GM21367 (cell line): ENCODE measurements around the gene SLC8A3.

Source experiments
- ATAC-seq: cut with Tn5 transposase; IDR thresholded peaks from one replicate; pipeline ENCODE4 v1.9.1; 2021; ENCODE audit not compliant: unreplicated experiment

SLC8A3 gene

DNA sequence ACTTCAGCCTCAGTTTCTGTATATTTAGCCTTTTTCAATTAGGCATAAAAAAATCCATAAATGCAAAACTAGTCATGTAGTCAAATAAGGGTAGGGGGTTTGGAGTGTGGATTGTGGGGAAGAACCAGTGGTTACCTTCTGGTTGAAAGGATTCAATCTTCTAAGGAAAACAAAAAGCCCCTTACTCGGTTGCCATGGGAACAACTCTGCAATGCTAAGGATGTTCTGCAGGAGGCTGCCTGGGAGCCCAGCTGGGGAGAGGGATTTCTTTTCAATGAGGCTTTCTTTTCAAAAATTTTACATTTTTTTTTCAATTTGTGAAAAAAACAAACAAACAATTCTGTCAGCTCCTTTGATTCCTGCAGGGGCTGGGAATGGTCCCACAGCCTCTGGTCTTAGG is 67.2 kb downstream of the SLC8A3 start:
- ATAC-seq = no peak

DNA sequence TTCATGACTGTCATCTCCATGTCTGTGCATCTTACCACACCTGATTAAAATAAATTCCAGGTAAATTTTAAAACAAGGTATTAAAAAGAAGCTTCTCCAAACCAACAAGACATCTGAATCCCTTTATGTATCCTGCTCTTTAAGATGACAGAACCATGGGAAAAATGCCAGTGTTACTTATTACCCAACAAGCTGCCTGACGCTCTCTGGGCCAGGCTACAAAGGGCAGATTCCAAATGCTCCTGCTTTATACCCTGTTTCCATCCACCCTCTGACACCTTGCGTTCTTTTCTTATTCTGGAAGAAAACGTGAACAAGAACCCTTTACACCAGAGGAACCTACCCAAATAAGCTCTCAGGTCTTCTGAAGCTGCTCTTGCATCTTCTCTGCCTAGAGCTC is 70.7 kb downstream of the SLC8A3 start:
- ATAC-seq = no peak

- ATAC-seq = no peak
Measured at GRCh38 chr14:70116278-70116677, 72.5 kb downstream of the SLC8A3 start.

- no peak for ATAC-seq
Measured at GRCh38 chr14:70114621-70115156, 74.1 kb downstream of the SLC8A3 start.

GRCh38 chr14:70113211-70113610 is 75.5 kb downstream of the SLC8A3 start:
- ATAC-seq = no peak

- ATAC-seq = no peak
Measured at GRCh38 chr14:70108419-70108818, 80.3 kb downstream of the SLC8A3 start.

DNA sequence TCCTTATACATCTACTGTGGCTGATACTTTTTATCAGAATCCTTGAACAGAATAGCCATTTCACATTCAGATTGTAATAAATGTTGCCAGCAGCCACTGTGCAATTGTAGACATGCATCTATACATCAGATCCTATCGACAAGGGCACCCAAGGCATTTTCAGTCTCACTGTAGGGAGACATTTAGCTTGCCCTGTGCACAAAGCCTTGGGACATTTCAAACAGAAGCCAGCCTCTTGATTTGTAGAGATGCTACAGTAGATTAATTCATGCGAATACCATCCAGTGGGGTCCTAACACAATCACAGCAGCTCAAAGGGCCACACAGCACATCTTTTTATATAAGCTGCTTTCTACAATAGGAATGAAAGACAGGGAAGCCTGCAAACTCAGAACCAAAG is 81.4 kb downstream of the SLC8A3 start:
- no peak for ATAC-seq

DNA sequence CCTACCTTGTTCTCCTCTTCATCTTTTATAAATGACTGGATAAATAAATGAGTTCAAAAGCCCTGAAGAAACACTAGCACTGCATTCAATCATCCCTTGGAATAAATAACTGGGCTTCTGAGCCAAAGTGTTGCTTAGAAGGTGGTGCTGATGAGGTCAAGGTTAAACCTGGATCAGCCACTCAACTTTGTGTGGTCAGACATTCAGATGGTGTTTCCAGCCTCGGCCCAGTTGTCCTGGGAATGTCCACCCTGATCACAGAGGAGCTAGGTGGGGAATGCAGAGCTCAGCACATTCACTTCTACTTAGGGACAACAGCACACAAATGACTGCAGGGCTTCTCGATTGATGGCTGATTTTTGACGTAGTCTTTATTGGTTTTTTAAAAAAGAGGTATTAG is 88.7 kb downstream of the SLC8A3 start:
- no peak for ATAC-seq

DNA sequence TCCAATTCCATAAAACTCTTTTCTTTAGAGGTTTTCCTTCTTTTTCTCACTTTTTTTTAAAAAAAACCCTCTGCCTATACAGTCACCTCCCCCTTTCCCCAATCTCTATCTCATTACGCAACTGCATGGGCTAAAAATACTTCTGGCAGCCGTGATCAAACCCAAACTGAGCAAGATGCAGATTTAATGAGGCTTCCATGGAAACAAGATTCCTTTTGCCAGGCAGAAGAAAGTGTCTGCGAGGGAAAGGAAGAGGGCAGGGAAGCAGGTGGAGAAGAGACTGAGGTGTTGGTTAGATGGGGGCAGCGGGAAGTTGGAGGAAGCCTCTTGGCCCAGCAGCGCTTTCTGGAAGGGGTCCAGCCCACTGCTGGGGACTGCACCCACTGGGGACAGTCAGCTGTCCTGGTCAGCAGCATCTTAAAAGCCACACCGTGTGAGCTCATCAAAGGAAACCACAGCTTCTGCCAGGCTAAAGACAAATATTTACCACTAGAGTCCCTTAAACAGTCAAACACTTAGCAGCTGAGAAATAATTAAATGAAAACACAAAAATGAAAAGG is 90.4 kb downstream of the SLC8A3 start:
- no peak for ATAC-seq

GRCh38 chr14:70097576-70098249 is 91.0 kb downstream of the SLC8A3 start:
- no peak for ATAC-seq

- ATAC-seq = no peak
Measured at GRCh38 chr14:70096866-70097265, 91.9 kb downstream of the SLC8A3 start.

DNA sequence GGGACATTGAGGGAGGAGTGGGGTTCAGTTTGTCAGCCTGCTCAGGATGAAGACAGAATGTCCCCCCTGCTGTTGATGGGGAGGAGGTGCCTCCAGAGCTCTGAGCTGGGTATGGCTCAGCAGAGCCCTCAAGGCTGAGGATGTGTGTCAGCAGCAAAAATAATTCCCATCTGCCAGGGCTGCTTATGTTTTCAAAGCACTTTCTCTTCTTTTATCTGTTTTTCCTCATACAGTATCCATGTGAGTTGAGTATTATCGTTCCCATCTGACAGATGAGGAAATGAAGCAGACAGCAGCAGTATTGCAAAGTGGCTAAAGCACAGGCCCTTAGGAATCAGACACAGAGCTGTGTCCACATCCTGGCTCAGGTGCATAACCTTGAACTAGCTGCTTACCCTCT is 94.1 kb downstream of the SLC8A3 start:
- ATAC-seq = no peak

DNA sequence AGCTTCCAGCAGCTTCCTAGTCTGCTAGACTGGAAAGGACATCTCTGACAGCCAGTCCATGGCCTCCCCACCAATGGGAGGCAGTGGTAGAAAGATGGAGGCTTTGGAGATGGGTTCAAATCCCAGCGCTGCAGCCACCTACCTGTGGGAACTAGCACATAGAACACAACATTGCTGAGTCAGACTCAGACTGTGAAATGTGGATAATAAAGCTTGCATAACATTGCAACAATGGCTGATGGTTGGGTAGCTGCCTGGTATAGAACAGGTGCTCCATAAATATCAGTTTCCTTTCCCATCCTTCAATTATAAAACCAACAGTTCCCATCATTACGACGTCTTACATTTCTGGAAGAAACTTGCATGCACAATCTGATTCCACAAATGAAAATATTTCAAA is 94.6 kb downstream of the SLC8A3 start:
- ATAC-seq = no peak

GRCh38 chr14:70093156-70093555 is 95.6 kb downstream of the SLC8A3 start:
- no peak for ATAC-seq

GRCh38 chr14:70087380-70087697 is 101.4 kb downstream of the SLC8A3 start:
- no peak for ATAC-seq

DNA sequence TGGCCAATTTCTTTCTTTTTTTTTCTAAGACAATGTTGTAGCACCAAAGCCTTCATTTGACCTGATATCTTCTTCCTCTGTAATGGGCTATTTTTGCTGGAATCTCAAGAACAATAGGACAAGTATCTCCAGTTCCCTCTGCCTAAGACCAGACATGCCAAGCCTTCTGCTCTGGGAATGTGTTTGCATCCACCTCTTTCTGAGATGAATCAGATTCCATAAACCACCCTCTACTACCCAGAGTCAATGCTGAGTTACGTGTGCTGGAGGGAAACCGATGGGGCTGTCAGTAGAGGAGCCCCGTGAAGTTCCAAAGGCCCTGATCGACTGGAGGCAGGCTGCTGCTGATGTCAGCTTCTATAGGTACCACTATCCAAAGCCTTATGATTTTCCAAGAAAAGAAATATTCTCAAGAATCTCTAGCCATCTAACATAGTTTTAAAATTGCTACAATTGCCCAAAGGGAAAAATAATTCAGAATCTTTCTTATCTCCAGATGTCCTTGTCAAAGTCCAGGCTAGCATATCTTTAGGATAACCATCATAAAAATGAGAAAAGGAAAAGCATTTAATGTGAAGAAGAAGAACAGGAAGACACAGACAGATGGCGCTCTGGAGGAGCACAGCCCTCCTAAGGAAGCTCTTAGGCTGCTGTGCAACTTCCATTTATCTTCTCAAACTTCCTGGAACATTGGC is 101.9 kb downstream of the SLC8A3 start:
- no peak for ATAC-seq

- ATAC-seq = no peak
Measured at GRCh38 chr14:70084226-70084625, 104.5 kb downstream of the SLC8A3 start.

DNA sequence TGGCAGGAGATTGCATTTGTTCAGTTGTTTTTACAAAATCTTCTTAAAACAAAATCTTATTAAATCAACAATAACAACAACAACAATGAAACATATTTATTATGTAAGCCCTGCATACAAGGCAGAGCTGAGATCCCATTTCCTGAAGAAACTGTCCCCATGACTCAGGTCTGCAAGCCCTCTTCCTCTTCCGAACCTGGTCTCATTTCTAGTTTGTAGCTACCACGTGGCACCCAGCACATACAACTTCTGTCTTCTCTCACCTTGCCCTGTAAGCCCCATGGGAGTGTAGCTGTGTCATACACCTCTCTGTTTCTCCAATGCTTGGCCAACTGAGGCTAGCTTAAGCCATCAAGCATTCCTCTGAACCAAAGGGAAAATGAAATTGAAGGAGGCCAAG is 106.4 kb downstream of the SLC8A3 start:
- no peak for ATAC-seq

DNA sequence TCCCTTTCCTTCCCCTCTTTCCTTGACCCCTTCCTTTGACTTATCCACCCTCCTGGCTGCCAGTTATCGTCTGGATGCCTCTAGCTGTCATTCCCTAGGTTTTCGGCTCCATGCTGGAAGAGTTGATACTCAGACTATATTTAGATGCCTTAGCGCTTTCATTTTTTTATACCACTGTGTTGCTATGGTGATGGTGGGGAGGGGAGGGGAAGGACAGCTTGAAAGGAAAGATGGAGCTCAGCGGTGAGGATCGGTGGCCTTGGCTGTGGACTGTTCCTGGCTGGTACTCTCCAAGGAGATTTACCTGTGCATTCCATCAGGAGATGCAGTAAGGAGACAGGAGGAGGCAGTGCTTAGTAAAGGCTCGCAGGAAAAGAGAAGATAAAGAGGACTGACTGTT is 108.7 kb downstream of the SLC8A3 start:
- no peak for ATAC-seq

- ATAC-seq = no peak
Measured at GRCh38 chr14:70078329-70078728, 110.4 kb downstream of the SLC8A3 start.

GRCh38 chr14:70077720-70078119 is 111.0 kb downstream of the SLC8A3 start:
- ATAC-seq = no peak

DNA sequence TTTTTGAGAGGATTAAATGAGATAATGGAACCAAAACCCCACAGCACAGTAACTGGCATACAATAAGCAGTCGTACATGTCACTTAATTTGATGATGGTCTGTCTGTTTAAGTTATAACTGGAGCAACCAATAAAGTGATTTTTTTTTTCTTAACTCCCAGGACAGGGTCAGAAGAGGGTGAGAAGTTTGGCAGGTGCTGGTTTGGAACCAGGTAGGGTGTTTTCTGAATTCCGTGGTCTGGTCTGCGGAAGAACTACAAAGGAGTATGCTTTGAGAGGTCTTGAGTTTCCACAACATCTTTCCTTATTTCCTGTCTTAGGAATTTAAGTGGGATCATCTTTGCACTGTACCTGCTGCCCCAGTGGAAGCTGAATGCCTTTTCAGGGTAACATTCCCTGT is 111.7 kb downstream of the SLC8A3 start:
- ATAC-seq = no peak
